NCI-H1930 (cell line): ENCODE data around the gene TYSND1.
"Not testable (repeated sequence)": the region's sequence is repeated elsewhere in the genome, so short reads cannot be mapped to it uniquely, and the experiment has no call there.

Source experiments
- DNase-seq, 2 experiments: peaks; one replicate each; lab custom pipeline; 2025; lab: John Stamatoyannopoulos, UW

Gene TYSND1

DNA sequence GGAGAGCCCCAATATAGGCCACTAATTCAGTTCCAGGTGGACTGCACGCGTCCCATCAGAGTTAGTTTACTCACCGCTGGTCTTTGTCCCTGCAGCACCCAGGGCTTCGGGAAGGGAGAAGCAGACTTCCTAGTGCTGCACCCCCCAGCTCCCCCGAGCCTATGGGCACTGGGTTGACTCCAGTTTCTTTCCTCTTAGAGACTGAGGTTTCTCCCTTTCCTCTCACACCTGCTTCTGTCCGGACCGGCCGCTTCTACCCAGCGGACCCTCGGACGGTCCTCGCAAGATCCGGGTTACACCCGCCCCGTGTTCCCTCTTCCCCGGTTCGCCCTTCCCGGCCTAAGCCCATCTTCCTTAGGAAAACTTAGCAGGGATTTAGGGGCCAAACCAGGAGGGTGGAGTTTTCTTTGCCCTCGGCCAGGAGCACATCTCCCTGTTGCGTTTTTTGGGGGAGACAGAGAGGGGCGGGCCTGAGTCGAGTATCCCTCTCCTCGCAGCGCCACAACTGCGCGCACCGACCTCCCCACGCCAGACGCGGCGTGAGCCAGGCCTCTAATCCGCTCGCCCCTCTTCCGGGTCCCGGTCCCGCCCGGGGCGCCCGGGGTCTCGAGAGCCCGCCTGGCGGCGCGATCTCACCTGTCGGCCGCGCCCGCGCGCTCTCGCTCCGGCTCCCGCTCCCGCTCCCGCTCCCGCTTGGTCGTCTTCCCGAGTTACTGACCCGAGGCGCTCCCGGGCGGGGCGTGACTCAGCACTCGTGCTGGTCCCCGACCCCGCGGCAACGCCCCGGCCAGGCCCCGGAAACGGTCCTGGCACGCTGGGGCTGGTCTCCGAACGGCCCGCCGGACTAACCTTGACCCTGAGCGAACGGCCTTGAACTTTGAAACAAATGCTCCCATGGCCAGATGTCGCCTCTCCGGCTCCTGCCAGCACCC, 14.1 kb downstream of the TYSND1 start, which contains the start of gene AIFM2:
TSS of gene AIFM2 (minus strand) at position 728 of the 932 bp plus-strand sequence. CDS start 8,741 bp downstream, outside the sequence.
- DNase-seq: peak; percentile 7 to 40

DNA sequence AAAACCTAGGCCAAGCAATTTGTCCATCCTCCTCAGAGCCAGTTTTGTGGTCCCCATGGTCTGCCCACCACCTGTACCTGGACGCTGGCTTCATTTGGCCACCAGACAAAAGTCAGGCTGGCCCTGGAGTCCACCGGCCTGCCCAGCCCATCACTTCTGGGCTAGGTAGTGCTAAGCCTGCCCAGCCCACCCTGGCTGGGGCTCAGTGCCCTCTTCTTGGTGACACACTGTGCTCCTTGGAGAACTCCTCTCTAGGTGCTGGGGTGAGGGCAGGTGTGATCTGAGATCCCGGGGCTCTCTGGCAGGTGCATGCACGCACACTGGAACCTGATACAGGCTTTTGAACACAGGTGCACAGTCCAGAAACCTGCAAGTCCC, 15.0 kb downstream of the TYSND1 start:
- no peak for DNase-seq

DNA sequence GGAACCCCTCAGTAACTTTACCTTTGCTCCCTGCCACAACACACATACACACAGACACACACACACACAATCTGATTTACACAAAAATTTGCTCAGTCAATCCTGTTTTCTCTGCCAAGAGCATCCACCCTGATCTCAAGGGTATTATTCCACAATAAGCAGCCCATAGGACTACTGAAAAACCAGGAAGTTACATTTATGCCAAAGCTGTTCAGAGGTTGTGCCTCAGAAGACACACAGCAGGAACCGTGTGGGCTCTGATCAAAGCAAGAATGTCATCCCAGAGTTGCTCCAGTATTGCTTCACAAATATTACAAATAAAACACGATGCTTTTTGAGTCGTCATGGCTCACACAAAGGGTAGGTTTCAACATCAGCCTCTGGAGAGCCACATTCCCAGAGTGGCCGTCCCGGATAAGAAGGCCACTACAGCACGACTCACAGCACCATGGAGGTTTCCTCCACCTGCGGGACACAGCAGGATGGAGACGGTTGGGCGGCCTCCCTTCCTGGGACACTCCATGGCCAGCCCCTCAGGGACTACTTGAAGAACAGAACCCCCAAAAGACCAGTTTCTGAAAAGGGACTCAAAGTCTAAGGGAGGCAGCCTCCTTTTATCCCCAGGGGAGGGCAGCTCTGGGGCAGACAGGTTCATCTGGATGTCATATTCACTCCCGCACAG, 15.5 kb downstream of the TYSND1 start:
- DNase-seq: no peak

DNA sequence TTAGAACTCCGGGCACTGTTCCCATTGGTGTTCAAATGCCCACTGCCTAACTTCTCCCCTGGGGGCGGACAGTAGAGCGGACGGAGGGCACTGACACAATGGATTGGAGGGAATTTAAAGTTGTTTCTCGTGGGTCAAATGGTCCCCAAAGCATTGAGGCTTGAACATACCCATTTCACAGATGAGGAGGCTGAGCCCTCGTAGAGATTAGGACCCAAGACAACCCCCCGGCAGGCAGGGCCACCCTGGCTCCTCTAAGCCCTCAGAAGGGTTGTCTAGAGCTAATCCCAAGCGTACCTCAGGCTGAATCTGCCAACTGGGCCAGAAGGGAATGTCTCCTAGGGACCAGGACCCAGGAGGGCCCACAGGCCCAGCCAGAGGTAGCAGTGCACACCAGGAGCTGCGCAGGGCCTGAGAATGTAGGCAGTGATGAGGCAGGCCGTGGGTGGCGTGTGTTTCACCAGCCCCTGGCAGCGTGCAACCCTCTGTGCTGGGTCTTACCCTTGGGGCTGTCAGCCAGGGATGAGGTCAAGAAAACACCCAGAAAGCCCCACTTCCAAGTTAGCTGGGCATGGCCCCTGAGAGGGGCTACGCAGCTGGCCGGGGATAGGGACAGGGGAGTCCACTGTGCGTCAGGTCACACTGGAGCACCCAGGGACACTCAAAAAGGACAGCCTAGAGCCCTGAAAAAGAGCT, 19.7 kb downstream of the TYSND1 start:
- DNase-seq: no peak

DNA sequence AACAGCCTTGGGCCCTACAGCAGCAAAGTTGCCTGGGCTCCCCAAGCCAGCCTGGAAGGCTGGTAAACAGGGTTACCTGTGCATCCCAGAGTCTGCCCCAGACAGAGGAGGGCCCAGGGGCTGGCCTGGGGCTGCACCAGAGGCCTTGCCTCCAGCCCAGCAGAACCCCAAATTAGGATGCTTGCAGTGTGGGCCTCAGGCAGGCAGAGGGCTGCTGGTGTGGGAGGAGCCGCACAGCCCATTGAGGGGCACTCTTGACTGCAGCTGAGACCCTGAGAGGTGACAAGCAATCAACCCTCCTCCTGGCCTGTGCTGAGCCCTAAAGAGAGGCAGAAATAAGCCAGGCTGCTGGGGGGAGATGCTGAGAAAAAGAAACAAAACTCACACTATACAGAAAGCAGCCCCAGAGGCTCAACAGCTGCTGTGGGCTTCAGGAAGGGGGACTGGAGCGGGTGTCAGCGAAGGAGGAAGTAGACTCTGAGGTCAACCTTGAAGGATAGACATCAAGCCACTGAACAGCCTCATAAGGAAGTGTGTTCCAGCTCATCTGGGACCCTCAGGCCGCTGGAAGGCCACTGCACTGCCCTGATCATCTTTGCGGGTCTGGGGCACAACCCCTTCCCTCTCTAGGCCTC, 20.5 kb downstream of the TYSND1 start:
- no peak for DNase-seq

DNA sequence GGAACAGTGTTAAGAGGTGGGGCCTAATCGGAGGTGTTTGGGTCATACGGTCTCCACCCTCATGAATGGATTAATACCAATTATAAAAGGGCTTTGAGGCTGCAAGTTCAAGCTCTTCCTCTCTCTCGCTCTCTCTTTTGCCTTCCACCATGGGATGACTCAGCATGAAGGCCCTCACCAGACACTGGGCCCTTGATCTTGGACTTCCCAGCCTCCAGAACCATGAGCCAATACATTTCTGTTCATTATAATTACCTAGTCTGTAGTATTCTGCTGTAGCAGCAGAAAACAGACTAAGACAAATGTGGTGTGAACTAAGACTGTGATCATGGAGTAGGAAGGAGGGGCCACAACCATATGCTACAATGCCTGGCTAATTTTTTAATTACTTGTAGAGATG, 21.6 kb downstream of the TYSND1 start:
- no peak for DNase-seq

DNA sequence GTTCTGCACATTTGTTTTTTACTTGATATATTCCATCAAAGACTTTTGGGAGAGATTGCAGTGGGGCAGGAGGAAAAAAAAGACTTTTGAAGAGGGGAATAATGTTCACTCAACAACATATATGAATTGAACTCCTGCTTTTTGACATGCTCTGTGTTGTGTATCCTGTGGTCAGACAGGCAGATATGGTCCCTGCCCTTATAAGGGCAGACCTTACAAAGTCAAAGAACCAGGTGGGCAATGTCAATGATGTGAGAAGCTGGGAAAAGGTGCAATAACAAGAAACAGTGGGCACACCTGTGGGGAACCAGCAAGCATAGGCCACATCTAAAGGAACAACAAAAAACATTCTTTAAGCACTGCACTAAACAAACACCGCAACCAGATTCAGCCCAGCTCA, 22.1 kb downstream of the TYSND1 start:
- DNase-seq: no peak

DNA sequence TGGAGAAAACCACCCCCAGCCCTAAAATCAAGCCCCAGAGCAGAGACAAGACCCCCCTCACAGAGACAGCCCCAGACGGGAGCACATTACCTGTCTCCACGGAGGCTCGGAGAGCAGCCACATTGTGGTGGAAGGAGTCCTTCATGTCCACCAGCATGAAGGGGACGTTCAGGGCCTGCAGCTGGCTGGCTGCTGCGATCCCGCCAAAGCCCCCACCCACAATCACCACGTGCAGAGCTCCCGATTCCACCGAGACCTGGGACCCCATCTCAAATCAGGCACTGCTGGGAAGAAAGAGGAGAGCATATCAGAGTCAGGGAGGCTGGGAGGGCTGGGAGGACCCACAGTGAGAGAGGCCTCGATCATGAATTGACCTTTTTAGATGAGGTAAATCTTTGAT, 22.7 kb downstream of the TYSND1 start:
- no peak for DNase-seq

DNA sequence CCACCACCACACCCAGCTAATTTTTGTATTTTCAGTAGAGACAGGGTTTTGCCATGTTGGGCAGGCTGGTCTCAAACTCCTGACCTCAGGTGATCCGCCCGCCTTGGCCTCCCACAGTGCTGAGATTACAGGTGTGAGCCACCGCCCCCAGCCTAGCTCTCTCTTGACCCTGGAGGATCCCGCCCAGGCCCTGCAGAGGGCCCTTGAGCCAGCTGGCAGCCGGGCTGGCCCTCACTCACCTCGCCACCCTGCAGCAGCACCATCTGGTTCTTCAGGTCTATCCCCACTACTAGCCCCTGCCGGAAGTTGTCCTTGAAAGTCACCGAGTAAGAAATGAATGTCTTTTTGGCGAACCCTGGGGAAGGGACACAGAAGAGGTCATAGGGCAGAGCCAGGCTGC, 23.3 kb downstream of the TYSND1 start:
- not testable (repeated sequence) for DNase-seq

DNA sequence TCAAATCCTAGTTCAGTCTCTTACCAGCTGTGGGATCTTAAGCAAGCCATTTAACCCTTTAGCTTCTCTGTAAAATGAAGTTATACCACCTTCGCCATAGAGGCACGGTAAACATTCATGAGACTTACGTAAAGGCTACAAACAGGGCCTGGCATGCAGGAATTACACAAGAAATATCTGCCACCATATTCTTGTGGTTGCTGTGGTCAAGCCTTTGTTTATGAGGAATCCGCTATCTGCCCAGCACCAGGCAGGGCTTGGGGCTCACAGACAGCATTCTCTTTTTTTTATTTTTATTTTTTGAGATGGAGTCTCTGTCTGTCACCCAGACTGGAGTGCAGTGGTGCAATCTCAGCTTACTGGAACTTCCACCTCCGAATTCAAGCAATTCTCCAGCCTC, 23.8 kb downstream of the TYSND1 start:
- no peak for DNase-seq

DNA sequence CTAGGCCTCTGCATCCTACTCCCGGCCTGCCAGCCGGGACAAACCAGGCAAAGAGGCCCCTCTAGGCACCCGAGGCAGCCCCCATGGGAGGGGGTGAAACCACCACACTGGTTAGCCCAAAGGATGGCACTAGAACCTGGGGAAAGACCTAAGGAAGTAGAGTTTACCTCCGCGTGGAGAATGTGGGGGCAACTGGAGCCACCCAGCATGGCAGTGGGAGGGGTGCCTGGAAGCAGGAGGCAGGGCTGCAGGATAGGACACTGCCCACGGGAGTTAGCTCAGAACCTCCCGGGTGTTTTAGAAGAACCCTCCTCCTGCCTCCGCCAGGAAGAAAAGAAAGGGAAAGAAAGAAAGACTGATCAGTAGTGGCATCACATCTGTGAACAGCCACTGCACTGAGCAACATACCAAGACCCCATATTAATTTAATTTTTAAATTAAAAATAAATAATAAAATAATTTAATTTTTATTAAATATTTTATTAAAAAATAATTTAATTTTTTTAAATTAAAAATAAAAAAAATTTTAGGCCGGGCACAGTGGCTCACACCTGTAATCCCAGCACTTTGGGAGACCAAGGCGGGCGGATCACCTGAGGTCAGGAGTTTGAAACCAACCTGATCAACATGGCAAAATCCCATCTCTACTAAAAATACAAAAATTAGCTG, 25.1 kb downstream of the TYSND1 start:
- DNase-seq: no peak

DNA sequence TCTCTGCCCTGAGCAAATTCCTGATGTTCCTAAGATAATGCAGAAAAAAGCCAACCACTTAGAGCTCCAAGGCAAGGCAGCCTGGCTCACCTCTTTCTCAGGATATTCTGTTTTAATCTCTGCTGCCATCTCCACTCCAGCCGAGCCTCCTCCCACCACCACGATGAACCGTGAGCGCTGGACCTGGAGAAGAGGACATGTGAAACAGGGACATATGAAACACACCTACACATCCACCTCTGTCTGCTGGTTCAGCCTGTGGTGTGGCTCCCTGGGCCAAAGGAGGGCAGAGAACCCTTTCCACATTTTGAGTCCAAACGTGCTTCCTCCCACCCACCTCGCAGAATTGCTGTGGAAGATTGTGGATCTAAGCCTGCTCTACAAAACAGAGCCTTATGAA, 26.1 kb downstream of the TYSND1 start:
- no peak for DNase-seq

DNA sequence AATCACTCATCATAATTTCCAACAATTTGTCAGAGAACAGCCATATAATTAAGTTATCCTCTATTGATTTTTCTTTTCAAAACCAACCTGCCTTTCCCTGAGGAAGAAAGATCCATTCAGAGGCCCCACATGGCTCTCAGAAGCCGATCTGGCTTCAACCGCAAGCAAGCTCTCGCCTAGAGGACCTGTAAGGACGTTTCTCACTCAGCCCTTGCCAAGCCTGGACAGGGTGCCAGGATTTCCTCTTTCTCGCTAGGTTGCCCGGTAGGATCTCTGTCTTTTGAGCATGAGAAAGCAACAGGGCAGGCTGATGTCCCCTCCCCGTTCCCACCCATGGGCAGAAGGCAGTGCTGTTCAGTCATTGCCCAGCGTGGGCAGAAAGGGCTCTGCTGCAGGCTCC, 26.9 kb downstream of the TYSND1 start:
- DNase-seq: no peak

DNA sequence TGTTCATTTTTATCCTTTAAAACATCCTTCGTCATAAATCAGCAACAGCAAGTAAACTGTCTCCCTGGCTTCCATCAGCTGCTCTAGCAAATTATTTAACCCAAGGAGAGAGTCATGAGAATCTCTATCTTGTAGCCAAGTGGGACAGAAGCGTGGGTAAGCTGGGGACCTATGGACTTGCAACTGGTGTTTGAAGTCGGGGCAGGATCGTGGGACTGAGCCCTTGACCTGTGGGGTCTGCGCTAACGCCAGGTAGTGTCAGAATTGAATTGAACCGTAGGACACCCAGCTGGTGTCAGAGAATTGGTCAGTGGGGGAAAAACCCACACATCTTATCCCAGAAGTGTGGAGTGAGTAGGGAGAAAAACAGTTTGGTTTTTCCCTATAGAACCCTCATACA, 27.3 kb downstream of the TYSND1 start:
- no peak for DNase-seq

DNA sequence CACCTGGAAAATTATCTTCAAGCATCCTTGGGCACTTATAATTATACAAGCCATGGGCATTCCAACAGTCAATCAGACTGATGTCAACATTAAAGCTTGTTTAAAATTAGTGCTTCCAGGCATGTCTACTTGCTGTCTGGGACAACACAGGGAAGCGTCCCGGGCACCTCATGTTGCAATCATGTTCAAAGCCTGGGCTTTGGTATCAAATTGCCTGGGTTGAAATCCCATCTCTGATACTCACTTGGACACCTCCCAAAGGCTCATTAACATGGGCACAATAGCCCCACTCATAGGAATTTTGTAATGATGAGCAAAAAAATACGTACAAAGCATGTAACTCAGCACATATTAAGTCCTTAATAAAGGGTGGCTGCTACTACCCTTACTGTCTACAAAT, 28.3 kb downstream of the TYSND1 start:
- DNase-seq: no peak

DNA sequence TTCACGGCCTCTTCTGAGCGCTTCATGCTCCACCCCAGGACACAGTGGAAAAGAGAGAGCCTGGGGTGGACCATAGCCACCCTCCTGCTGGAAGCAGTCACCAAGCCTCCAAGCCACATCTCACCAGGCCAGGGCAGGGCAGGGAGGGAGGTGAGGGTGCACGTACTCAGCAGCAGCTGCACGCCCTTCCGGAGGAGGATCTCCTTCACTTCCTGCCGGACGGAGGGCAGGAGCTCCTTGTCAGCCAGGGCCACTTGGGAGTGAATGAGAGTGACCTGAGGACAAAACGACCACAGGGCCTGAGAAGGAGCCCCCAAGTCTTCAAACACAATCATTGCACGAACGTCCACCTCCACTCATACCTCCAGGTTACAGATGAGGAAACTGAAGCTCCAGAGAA, 28.9 kb downstream of the TYSND1 start:
- no peak for DNase-seq

DNA sequence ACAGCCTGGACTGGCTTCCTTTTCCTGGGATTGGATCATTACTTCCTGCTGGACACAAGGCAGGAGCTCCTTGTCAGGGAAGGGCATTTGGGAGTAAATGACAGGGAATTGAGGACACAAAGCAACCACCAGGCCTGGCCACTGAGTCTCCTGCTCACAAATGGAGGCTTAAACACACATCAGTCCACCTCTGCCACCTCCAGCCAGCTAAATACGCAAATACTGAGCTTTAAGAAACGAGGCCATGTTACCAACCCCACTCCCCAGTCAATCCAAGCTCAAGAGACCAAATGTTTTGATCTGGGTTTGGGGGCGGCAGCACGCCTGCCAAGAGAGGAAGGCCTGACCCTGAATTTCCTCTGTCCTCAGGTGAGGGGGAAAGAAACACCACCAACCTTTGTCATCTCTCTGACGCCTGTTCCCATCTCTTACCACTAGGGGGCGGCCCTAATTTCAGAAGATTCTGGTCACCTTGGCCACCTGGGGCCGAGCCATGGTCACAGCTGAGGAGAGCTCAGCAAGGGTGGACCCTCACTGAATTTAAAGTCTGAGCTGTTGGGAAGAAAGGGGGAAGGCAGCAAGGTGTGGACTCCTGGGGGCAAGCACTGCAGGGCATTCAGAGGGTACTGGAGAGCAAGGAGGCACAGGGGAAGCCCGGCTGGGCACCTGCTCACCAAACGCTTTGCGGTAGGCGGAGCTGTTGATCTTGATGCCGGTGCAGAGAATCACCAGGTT, 30.4 kb downstream of the TYSND1 start:
- DNase-seq: peak; percentile 10 to 29

DNA sequence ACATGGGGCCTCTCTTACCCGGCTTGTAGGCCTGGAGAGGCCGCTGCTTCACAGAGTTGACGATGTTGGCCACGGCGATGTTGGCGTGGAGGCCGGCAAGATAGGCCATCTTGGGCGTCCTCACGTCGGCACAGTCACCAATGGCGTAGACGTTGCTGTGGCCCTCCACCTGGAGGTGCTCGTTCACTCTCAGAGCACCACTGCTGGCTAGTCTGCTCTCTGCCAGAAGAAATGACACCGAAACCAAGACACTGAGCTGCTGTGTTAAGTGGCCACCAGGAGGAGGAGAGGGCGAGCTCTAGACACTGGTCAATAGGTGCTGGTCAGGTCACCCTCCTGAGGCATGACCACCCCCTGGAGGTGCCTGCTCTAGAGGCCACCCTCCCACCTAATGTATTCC, 31.6 kb downstream of the TYSND1 start:
- DNase-seq: no peak

DNA sequence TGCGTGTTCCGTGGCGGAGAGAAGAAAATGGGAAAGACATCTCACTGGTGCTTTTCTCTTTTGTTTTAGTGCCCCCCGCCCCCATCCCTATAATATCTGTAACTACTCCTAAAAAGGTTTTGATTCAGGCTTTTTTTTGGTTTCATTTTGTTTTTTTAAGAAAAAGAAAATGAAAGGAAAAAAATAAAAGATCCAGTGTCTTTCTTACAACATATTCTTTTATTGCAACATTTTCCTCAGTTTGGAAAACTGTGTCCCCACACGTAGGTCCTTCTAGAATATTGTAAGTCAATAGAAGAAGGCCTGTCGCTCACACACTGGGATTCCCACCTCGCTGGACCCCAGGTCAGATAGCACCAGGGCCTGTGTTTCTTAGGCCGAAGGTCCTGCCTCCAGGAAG, 34.4 kb downstream of the TYSND1 start:
- no peak for DNase-seq

DNA sequence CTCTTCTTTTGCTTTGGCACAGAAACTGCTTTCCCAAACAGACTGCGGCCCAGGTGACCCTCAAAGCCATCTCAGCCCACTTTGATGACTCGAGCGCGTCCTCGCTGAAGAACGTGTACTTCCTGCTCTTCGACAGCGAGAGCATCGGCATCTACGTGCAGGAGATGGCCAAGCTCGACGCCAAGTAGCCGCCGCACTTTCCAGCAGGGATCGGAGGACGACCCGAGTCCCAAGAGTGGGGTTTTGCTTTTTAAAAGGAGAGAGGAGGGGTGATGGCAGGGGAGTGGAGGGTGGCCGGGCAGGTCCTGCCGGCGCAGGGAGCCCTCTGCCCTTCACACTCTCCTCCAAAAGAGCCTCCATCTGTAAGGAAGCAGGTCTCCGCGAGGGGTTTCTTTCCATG, 35.0 kb downstream of the TYSND1 start:
- DNase-seq: no peak
